Mononuclear cell (primary cell): ENCODE measurements around the gene ATP5F1B. TPM values are rescaled to one million over a fixed set of nuclear protein-coding genes. Genes with fewer than 3 reads are reported as not detected.
A peak's percentile ranks its signal among the peaks of the same experiment; 100 is the strongest.

Experiments
- H3K27me3 ChIP-seq: 2 replicates; pipeline ENCODE4 v1.6.0; 2011; ENCODE audit warnings: low read length, control low read depth; ENCODE audit not compliant: insufficient read depth
- H3K4me1 ChIP-seq: 2 replicates; pipeline ENCODE4 v1.5.1; 2011; ENCODE audit warnings: mild to moderate bottlenecking, low read length, control low read depth; ENCODE audit not compliant: insufficient read depth
- H3K4me3 ChIP-seq: 2 replicates; pipeline ENCODE4 v1.5.1; 2011; ENCODE audit warnings: mild to moderate bottlenecking, low read length, moderate library complexity
- H3K9me3 ChIP-seq: 2 replicates; pipeline ENCODE4 v1.5.1; 2011; ENCODE audit warnings: low read depth, mild to moderate bottlenecking, control low read depth, low read length
- total RNA-seq: library from RNA; depleted of rRNA; stranded (reverse); fragments of >200 nt; gene quantifications from one replicate; pipeline ENCODE4 v1.2.3, GENCODE V29; 2012

The ATP5F1B gene
- total RNA-seq, 1 donor = 253 TPM

GRCh38 chr12:56634242-56634836, 11.4 kb downstream of the ATP5F1B start:
- Histone ChIP-seq H3K9me3 (no peaks in the 10 kb centered on the region), H3K4me3 (peak overlapping the region; percentile 65), H3K4me1 (peaks cover 77% of the 10 kb centered on the region), H3K27me3 (no peaks in the 10 kb centered on the region)

GRCh38 chr12:56633468-56634241, 12.1 kb downstream of the ATP5F1B start:
- Histone ChIP-seq H3K4me3 (peak overlapping the region; percentile 65), H3K4me1 (peaks cover 78% of the 10 kb centered on the region), H3K27me3 (no peaks in the 10 kb centered on the region), H3K9me3 (no peaks in the 10 kb centered on the region)

- H3K27me3 ChIP-seq = no peaks in the 10 kb centered on the region
- no peak overlapping the region for H3K4me3 ChIP-seq
- peaks cover 82% of the 10 kb centered on the region for H3K4me1 ChIP-seq
- H3K9me3 ChIP-seq = no peaks in the 10 kb centered on the region
These were observed 12.9 kb downstream of the ATP5F1B start for GRCh38 chr12:56632701-56633467.

GRCh38 chr12:56631790-56632700, 13.7 kb downstream of the ATP5F1B start:
- Histone ChIP-seq H3K4me3 (no peak overlapping the region), H3K4me1 (peaks cover 82% of the 10 kb centered on the region)

GRCh38 chr12:56630180-56630632, 15.6 kb downstream of the ATP5F1B start, which contains the start of gene BAZ2A:
Gene BAZ2A, minus strand, starts transcription at chr12:56630326. Its CDS starts 12,796 bp downstream, at chr12:56617530.
- H3K4me3 ChIP-seq = peak within 1 kb of the TSS; percentile 100
- H3K27me3 ChIP-seq = no peaks in the 10 kb centered on the region
- peaks cover 74% of the 10 kb centered on the region for H3K4me1 ChIP-seq
- H3K9me3 ChIP-seq = no peaks in the 10 kb centered on the region

More at GRCh38 chr12:56631790-56632700, 13.7 kb downstream of the ATP5F1B start:
- Histone ChIP-seq H3K27me3 (no peaks in the 10 kb centered on the region), H3K9me3 (no peaks in the 10 kb centered on the region)

GRCh38 chr12:56629459-56630179, 16.2 kb downstream of the ATP5F1B start:
- Histone ChIP-seq H3K27me3 (no peaks in the 10 kb centered on the region), H3K9me3 (no peaks in the 10 kb centered on the region), H3K4me1 (peaks cover 74% of the 10 kb centered on the region), H3K4me3 (peak overlapping the region; percentile 100)

- Histone ChIP-seq H3K4me1 (peaks cover 67% of the 10 kb centered on the region), H3K27me3 (no peaks in the 10 kb centered on the region), H3K4me3 (peak overlapping the region; percentile 100), H3K9me3 (no peaks in the 10 kb centered on the region)
These were observed 16.9 kb downstream of the ATP5F1B start for GRCh38 chr12:56628671-56629458.

- H3K27me3 ChIP-seq = no peaks in the 10 kb centered on the region
- H3K9me3 ChIP-seq = no peaks in the 10 kb centered on the region
- no peak overlapping the region for H3K4me3 ChIP-seq
- peaks cover 59% of the 10 kb centered on the region for H3K4me1 ChIP-seq
These were observed 19.1 kb downstream of the ATP5F1B start for GRCh38 chr12:56626701-56627100.

- Histone ChIP-seq H3K27me3 (no peaks in the 10 kb centered on the region), H3K9me3 (no peaks in the 10 kb centered on the region), H3K4me3 (no peak overlapping the region), H3K4me1 (peaks cover 31% of the 10 kb centered on the region)
These were observed 23.2 kb downstream of the ATP5F1B start for GRCh38 chr12:56622535-56622934.

- H3K9me3 ChIP-seq = no peaks in the 10 kb centered on the region
- H3K4me3 ChIP-seq = no peak overlapping the region
- no peaks in the 10 kb centered on the region for H3K4me1 ChIP-seq
These were observed 28.9 kb downstream of the ATP5F1B start for GRCh38 chr12:56616925-56617324.

GRCh38 chr12:56616244-56616643, 29.5 kb downstream of the ATP5F1B start:
- H3K27me3 ChIP-seq = no peaks in the 10 kb centered on the region
- H3K4me3 ChIP-seq = no peak overlapping the region
- H3K4me1 ChIP-seq = no peaks in the 10 kb centered on the region
- H3K9me3 ChIP-seq = no peaks in the 10 kb centered on the region

More at GRCh38 chr12:56616925-56617324, 28.9 kb downstream of the ATP5F1B start:
- H3K27me3 ChIP-seq = no peaks in the 10 kb centered on the region

- H3K27me3 ChIP-seq = no peaks in the 10 kb centered on the region
- H3K4me3 ChIP-seq = no peak overlapping the region
- no peaks in the 10 kb centered on the region for H3K4me1 ChIP-seq
- no peaks in the 10 kb centered on the region for H3K9me3 ChIP-seq
These were observed 31.2 kb downstream of the ATP5F1B start for GRCh38 chr12:56614627-56615026.

GRCh38 chr12:56604355-56604754, 41.4 kb downstream of the ATP5F1B start:
- Histone ChIP-seq H3K4me1 (no peaks in the 10 kb centered on the region), H3K9me3 (no peaks in the 10 kb centered on the region), H3K4me3 (no peak overlapping the region), H3K27me3 (no peaks in the 10 kb centered on the region)
